ENCODE data around the gene PPM1D.

Gene PPM1D

GRCh38 chr17:60565233-60565632, 34.8 kb upstream of the PPM1D start:
- ChIA-PET CTCF (interaction anchor here (0.6 to 0.8 kb wide), 4 partner anchors 35 to 487 kb away, joined by 3 to 7 read pairs (median 3); partner anchors contain the start of gene PPM1D), POLR2A (no interaction called here)
- TF ChIP-seq KLF10 (tag by site-specific recombination; IDR thresholded peaks at IDR 0.05) (no peak), TCF7L2 (IDR thresholded peaks at IDR 0.05; ENCODE audit: borderline replicate concordance, low read depth, low read length) (no peak)
- Histone ChIP-seq H3K4me3 (ENCODE audit: low read depth, low read length) (no peak overlapping the region), H3K27ac (ENCODE audit: extremely low read depth, low read depth, low read length) (no peak overlapping the region), H3K9me3 (ENCODE audit: control insufficient read depth, insufficient read depth, low read depth, low read length) (no peaks in the 10 kb centered on the region), H3K36me3 (ENCODE audit: control insufficient read depth in 2 of 2, insufficient read depth in 1 of 2, low read length in 2 of 2) (no peaks in the 10 kb centered on the region), H3K4me1 (ENCODE audit: control insufficient read depth, insufficient read depth, low read length) (no peaks in the 10 kb centered on the region)

DNA sequence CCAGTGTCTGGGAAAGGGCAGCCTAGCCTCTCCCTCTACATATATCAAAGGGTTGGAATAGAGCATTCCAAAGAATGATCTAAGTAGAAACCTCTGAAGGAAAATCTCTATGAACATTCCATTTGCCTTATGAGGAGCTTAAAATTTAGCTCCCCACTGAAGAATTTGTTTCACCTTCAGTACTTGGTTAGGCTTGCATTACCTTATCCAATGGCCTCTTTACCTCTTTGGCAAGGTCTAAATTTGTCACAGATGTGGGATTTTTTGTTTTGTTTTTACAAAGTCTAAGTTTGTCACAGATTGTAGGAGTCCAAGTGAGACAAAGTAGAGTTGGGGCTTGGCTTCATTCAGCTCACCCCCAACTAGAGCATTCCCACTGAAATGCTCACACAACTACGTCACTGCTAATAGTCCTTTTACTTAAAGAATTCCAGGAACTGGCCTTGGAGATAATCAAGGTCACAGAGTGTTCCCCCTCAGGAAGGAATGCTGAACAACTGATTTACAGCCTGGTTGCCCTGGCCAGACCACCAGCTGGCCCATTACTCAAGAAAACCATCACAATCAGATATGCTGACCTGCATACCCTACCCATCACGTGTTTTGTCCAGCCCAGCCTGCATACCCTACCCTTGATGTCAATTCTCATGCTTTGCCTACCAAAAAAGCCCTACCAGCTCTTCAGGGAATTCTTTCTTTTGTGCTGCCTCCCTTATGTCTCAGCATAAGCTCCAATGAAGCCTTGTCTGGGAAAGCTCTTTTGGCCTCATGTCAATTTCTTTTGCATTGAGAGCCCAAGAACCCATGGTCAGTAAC, 26.5 kb upstream of the PPM1D start:
- Histone ChIP-seq H3K4me3 (ENCODE audit: low read depth, low read length) (no peak overlapping the region), H3K36me3 (ENCODE audit: control insufficient read depth in 2 of 2, insufficient read depth in 1 of 2, low read length in 2 of 2) (no peaks in the 10 kb centered on the region), H3K4me1 (ENCODE audit: control insufficient read depth, insufficient read depth, low read length) (no peaks in the 10 kb centered on the region), H3K9me3 (ENCODE audit: control insufficient read depth, insufficient read depth, low read depth, low read length) (no peaks in the 10 kb centered on the region), H3K27ac (ENCODE audit: extremely low read depth, low read depth, low read length) (no peak overlapping the region)
- POLR2A ChIA-PET = interaction anchor here (0.5 to 1.8 kb wide), 2 partner anchors 26 to 54 kb away, joined by 3 to 9 read pairs; partner anchors contain the start of gene PPM1D
- CTCF ChIA-PET = interaction anchor here (0.6 to 1.3 kb wide), 7 partner anchors 17 to 803 kb away, joined by 3 to 5 read pairs (median 3); partner anchors contain the start of gene PPM1D
- TF ChIP-seq ZNF37A (tag by site-specific recombination; IDR thresholded peaks at IDR 0.05) (no peak), ZNF639 (tag by site-specific recombination; IDR thresholded peaks at IDR 0.05) (no peak), ZBTB26 (tag by site-specific recombination; optimal IDR thresholded peaks at IDR 0.05) (no peak), ZNF521 (tag by site-specific recombination; IDR thresholded peaks at IDR 0.05) (no peak), MEIS1 (CRISPR knock-in tag; IDR thresholded peaks at IDR 0.05; ENCODE audit: borderline replicate concordance) (no peak), SP3 (tag by site-specific recombination; IDR thresholded peaks at IDR 0.05) (no peak), ZNF549 (tag by site-specific recombination; IDR thresholded peaks at IDR 0.05) (no peak), ZNF202 (tag by site-specific recombination; IDR thresholded peaks at IDR 0.05; ENCODE audit: borderline replicate concordance) (no peak), ZNF561 (tag by site-specific recombination; IDR thresholded peaks at IDR 0.05; ENCODE audit: borderline replicate concordance) (no peak)
- TF ChIP-seq, protein P1, sequence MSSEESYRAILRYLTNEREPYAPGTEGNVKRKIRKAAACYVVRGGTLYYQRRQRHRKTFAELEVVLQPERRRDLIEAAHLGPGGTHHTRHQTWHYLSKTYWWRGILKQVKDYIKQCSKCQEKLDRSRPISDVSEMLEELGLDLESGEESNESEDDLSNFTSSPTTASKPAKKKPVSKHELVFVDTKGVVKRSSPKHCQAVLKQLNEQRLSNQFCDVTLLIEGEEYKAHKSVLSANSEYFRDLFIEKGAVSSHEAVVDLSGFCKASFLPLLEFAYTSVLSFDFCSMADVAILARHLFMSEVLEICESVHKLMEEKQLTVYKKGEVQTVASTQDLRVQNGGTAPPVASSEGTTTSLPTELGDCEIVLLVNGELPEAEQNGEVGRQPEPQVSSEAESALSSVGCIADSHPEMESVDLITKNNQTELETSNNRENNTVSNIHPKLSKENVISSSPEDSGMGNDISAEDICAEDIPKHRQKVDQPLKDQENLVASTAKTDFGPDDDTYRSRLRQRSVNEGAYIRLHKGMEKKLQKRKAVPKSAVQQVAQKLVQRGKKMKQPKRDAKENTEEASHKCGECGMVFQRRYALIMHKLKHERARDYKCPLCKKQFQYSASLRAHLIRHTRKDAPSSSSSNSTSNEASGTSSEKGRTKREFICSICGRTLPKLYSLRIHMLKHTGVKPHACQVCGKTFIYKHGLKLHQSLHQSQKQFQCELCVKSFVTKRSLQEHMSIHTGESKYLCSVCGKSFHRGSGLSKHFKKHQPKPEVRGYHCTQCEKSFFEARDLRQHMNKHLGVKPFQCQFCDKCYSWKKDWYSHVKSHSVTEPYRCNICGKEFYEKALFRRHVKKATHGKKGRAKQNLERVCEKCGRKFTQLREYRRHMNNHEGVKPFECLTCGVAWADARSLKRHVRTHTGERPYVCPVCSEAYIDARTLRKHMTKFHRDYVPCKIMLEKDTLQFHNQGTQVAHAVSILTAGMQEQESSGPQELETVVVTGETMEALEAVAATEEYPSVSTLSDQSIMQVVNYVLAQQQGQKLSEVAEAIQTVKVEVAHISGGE (tag by site-specific recombination; conservative IDR thresholded peaks at IDR 0.05; ENCODE audit: low read depth) = no peak
- TF ChIP-seq, protein P2, sequence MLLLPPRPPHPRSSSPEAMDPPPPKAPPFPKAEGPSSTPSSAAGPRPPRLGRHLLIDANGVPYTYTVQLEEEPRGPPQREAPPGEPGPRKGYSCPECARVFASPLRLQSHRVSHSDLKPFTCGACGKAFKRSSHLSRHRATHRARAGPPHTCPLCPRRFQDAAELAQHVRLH (tag by site-specific recombination; IDR thresholded peaks at IDR 0.05) = no peak

Measured in HEK293 (cell line).